Neural cell (in vitro differentiated cells): ENCODE results near the gene POU5F2.

ENCODE experiments used
- EP300 ChIP-seq: fragments of 450-650 bp; conservative IDR thresholded peaks from 2 replicates; pipeline ENCODE4 v1.6.1; 2014; ENCODE audit warnings: antibody characterized with exemption, mild to moderate bottlenecking, moderate library complexity; ENCODE audit not compliant: poor library complexity, severe bottlenecking
- EZH2 ChIP-seq: fragments of 200-600, 300-800 bp; shearing (Covaris generic), sonication (generic); IDR thresholded peaks from 2 replicates; pipeline ENCODE4 v1.6.1; 2014; ENCODE audit warnings: antibody characterized with exemption, low read length, borderline replicate concordance, mild to moderate bottlenecking; ENCODE audit not compliant: insufficient read depth, poor library complexity, severe bottlenecking
- MXI1 ChIP-seq: fragments of 450-650 bp; conservative IDR thresholded peaks from 2 replicates; pipeline ENCODE4 v1.6.1; 2014; ENCODE audit warnings: antibody characterized with exemption, mild to moderate bottlenecking; ENCODE audit not compliant: poor library complexity, severe bottlenecking
- POLR2AphosphoS5 ChIP-seq: IDR thresholded peaks from 2 replicates; pipeline ENCODE4 v1.6.1; 2012
- TAF1 ChIP-seq: IDR thresholded peaks from 2 replicates; pipeline ENCODE4 v1.6.1; 2012; ENCODE audit warnings: low read depth
- TF ChIP-seq, protein P1 (sequence below): fragments of 450-650 bp; IDR thresholded peaks from 2 replicates; pipeline ENCODE4 v1.5.1; 2014; ENCODE audit warnings: antibody characterized with exemption, mild to moderate bottlenecking, moderate library complexity; ENCODE audit not compliant: poor library complexity, severe bottlenecking

DNA sequence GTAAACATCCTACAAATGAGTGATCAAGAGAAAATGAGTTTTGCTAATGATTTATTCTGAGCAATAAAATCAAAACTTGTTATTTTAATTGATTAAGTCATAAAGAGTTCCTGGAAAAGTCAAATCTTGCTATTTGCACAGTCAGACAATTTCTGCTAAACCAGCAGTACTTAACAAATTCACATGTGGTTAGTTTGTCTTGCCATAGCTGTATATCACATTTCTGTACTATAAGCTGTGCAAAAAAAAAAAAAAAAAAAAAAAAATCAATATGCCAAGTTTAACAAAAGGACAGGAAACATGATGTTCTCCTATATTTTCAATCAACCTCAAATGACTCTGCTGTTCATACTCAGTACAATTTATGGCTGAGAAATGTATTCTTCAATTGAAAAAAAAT, 24.9 kb downstream of the POU5F2 start:
- TF ChIP-seq EP300 (no peak), EZH2 (no peak), TAF1 (no peak), POLR2AphosphoS5 (no peak), MXI1 (no peak)
- TF ChIP-seq, protein P1, sequence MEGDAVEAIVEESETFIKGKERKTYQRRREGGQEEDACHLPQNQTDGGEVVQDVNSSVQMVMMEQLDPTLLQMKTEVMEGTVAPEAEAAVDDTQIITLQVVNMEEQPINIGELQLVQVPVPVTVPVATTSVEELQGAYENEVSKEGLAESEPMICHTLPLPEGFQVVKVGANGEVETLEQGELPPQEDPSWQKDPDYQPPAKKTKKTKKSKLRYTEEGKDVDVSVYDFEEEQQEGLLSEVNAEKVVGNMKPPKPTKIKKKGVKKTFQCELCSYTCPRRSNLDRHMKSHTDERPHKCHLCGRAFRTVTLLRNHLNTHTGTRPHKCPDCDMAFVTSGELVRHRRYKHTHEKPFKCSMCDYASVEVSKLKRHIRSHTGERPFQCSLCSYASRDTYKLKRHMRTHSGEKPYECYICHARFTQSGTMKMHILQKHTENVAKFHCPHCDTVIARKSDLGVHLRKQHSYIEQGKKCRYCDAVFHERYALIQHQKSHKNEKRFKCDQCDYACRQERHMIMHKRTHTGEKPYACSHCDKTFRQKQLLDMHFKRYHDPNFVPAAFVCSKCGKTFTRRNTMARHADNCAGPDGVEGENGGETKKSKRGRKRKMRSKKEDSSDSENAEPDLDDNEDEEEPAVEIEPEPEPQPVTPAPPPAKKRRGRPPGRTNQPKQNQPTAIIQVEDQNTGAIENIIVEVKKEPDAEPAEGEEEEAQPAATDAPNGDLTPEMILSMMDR = no peak
